ENCODE measurements around the gene PPP3R1.

Gene PPP3R1

DNA sequence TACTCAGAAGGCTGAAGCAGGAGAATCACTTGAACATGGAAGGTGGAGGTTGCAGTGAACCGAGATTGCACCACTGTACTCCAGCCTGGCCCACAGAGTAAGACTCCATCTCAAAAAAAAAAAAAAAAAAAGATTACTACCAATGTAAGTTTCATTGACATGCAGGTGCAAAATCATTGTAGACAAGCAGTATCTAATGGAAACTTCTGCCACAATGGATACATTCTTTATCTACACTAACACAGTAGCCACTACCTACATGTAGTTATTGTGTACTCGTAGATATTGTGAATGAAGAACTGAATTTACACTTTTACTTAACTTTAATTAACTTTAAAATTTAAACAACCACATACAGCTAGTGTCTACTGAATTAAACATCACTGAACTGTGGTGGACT is 10.6 kb downstream of the PPP3R1 start:
- peaks cover 79% of the 10 kb centered on the region for H3K4me1 ChIP-seq (ENCODE audit: insufficient read depth, low read length)
- H3K27me3 ChIP-seq (ENCODE audit: control insufficient read depth in 1 of 2, insufficient read depth in 2 of 2, low read length in 2 of 2), result no peaks in the 10 kb centered on the region
- H3K4me3 ChIP-seq (ENCODE audit: low read depth in 1 of 2, low read length in 2 of 2), result no peak overlapping the region
- H3K27ac ChIP-seq (ENCODE audit: low read depth, low read length), result no peak overlapping the region
- no peak overlapping the region for H3K9ac ChIP-seq (ENCODE audit: low read length)
- no peaks in the 10 kb centered on the region for H3K9me3 ChIP-seq (ENCODE audit: low read length)
- H3K36me3 ChIP-seq (ENCODE audit: insufficient read depth, low read length), result no peaks in the 10 kb centered on the region

DNA sequence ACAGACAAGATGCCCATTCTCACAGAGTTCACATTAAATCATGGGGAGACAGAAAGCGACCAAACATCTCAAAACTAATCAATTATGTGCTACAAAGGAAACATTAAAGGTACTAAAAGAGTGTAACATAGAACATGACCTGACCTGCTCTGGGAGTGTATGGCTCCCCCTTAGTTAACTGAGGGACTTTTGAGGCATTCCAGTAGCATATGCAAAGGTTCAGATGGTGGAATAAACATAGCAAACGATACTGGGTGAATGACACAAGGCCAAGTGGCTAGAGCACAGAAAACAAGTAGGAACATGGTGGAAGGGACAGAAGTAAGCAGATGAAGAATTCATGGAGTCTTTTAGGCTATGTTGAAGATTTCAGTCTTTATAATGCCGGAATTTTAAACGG is 11.9 kb downstream of the PPP3R1 start:
- Histone ChIP-seq H3K27ac (ENCODE audit: low read depth, low read length) (no peak overlapping the region), H3K4me1 (ENCODE audit: insufficient read depth, low read length) (peaks cover 79% of the 10 kb centered on the region)

DNA sequence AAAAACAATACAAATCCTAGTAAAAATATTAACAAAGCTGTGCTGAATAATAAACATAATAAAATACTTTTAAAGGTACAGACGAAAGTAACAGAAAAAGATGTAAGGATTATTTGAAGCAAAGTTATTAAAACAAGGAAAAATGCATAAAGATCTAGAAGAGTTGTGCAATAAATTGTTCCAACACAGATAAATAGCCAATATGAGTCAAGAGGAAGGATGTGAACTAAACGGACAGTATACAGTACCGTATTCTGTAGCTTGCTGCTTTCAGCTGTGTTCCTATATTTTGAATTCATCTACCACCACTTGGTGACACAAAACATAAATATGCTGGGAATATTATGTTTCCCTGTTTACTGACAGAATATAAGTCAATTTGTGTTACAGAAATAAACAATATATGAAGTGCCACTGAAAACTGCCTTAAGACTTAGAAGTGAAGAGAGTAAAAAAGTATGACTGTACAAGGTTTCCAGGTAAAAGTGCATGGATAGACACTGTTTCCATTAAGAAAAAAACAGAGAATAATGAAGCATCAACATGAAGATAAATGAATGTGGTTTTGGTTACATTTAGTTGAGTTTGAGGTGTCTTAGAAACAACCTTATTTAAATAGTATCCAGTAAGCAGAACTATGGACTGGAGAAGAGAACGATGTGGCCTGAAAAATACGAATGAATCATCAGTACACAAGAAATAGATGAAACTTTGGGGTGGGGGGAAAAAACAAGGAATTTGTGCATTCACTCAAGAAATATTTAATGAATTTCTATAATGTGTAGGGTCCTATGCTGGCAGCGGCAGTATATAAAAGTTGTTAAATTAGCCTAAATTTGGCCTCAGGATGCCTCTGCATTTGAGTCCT is 13.1 kb downstream of the PPP3R1 start:
- Histone ChIP-seq H3K4me3 (ENCODE audit: low read depth in 1 of 2, low read length in 2 of 2) (no peak overlapping the region), H3K27me3 (ENCODE audit: control insufficient read depth in 1 of 2, insufficient read depth in 2 of 2, low read length in 2 of 2) (no peaks in the 10 kb centered on the region), H3K9ac (ENCODE audit: low read length) (no peak overlapping the region), H3K4me1 (ENCODE audit: insufficient read depth, low read length) (peaks cover 68% of the 10 kb centered on the region), H3K9me3 (ENCODE audit: low read length) (no peaks in the 10 kb centered on the region), H3K27ac (ENCODE audit: low read depth, low read length) (peak overlapping the region; percentile 59), H3K36me3 (ENCODE audit: insufficient read depth, low read length) (no peaks in the 10 kb centered on the region)

More for the DNA sequence above, 11.9 kb downstream of the PPP3R1 start:
- no peak overlapping the region for H3K9ac ChIP-seq (ENCODE audit: low read length)
- H3K9me3 ChIP-seq (ENCODE audit: low read length), result no peaks in the 10 kb centered on the region
- no peak overlapping the region for H3K4me3 ChIP-seq (ENCODE audit: low read depth in 1 of 2, low read length in 2 of 2)
- H3K27me3 ChIP-seq (ENCODE audit: control insufficient read depth in 1 of 2, insufficient read depth in 2 of 2, low read length in 2 of 2), result no peaks in the 10 kb centered on the region
- H3K36me3 ChIP-seq (ENCODE audit: insufficient read depth, low read length), result no peaks in the 10 kb centered on the region

DNA sequence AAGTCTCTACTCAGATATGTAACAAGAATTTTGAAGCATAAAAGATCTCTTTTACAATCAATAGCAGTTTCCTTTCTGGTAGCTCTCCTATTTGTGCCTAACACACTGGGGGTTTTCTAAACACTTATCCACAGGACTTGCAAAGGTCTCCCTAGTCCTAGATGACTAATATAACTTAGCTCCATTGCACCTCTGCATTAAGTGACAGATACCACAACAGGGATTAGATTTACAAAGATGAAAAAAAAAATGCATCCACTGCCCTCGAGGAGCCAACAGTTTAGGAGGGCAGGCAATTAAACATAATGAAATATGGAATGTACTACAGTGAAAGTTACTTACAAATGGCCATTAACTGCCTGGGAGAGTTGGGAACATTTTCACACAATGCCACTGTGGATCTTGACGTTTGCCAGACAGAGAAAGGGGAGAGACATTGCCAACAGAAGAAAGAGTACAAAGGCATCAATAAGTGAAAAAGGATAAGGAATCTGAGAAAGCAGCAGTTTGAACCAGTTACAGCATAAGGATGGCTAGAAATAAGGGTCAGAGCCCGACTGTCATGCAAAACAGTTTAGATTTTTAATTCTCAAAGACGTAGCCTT is 14.3 kb downstream of the PPP3R1 start:
- Histone ChIP-seq H3K4me3 (ENCODE audit: low read depth in 1 of 2, low read length in 2 of 2) (no peak overlapping the region), H3K9ac (ENCODE audit: low read length) (no peak overlapping the region), H3K9me3 (ENCODE audit: low read length) (no peaks in the 10 kb centered on the region), H3K36me3 (ENCODE audit: insufficient read depth, low read length) (no peaks in the 10 kb centered on the region), H3K4me1 (ENCODE audit: insufficient read depth, low read length) (peaks cover 62% of the 10 kb centered on the region), H3K27ac (ENCODE audit: low read depth, low read length) (peak overlapping the region; percentile 59), H3K27me3 (ENCODE audit: control insufficient read depth in 1 of 2, insufficient read depth in 2 of 2, low read length in 2 of 2) (no peaks in the 10 kb centered on the region)

DNA sequence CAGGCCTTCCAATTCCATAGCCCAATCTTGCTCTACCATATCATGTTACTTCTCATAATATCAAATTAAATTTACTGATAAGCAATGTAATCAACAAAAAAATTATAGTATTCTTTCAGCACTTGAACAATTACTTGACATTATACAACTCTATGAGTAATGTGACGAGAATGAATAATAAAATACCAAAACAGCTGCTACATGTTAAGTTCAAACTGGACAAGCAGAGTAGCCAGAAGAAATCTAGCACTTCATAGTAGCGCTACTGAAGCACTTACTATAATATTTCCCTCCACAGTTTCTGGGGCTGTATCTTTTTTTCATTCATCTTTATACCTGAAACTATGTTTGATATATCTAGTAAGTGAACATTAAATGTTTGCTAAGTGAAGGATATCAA is 14.9 kb downstream of the PPP3R1 start:
- no peaks in the 10 kb centered on the region for H3K27me3 ChIP-seq (ENCODE audit: control insufficient read depth in 1 of 2, insufficient read depth in 2 of 2, low read length in 2 of 2)

DNA sequence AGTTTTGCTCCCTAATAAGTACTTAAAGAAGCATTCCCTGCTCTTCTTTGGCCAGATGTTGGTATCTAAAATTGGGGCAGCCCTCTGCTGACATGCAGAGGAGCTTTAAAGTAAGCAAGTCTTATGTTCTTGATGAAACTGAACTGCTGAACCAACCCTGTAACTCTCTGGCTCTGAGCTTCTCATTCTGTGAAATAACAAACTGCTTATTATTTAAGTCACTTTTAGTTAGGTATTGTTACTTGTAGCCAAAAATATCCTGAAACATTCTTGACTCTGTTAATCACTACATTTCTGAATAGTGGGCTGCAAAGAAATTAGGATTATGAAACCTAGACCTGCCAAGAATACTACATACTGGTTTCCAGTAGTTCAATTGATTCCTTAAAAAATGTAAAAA is 15.5 kb downstream of the PPP3R1 start:
- no peak overlapping the region for H3K9ac ChIP-seq (ENCODE audit: low read length)
- H3K9me3 ChIP-seq (ENCODE audit: low read length), result no peaks in the 10 kb centered on the region
- H3K4me1 ChIP-seq (ENCODE audit: insufficient read depth, low read length), result peaks cover 55% of the 10 kb centered on the region
- no peaks in the 10 kb centered on the region for H3K36me3 ChIP-seq (ENCODE audit: insufficient read depth, low read length)
- no peak overlapping the region for H3K4me3 ChIP-seq (ENCODE audit: low read depth in 1 of 2, low read length in 2 of 2)
- H3K27ac ChIP-seq (ENCODE audit: low read depth, low read length), result peak overlapping the region; percentile 41
- H3K27me3 ChIP-seq (ENCODE audit: control insufficient read depth in 1 of 2, insufficient read depth in 2 of 2, low read length in 2 of 2), result no peaks in the 10 kb centered on the region

More for the DNA sequence above, 14.9 kb downstream of the PPP3R1 start:
- no peak overlapping the region for H3K4me3 ChIP-seq (ENCODE audit: low read depth in 1 of 2, low read length in 2 of 2)
- H3K9me3 ChIP-seq (ENCODE audit: low read length), result no peaks in the 10 kb centered on the region
- H3K36me3 ChIP-seq (ENCODE audit: insufficient read depth, low read length), result no peaks in the 10 kb centered on the region
- H3K4me1 ChIP-seq (ENCODE audit: insufficient read depth, low read length), result peaks cover 59% of the 10 kb centered on the region
- H3K9ac ChIP-seq (ENCODE audit: low read length), result no peak overlapping the region
- no peak overlapping the region for H3K27ac ChIP-seq (ENCODE audit: low read depth, low read length)

DNA sequence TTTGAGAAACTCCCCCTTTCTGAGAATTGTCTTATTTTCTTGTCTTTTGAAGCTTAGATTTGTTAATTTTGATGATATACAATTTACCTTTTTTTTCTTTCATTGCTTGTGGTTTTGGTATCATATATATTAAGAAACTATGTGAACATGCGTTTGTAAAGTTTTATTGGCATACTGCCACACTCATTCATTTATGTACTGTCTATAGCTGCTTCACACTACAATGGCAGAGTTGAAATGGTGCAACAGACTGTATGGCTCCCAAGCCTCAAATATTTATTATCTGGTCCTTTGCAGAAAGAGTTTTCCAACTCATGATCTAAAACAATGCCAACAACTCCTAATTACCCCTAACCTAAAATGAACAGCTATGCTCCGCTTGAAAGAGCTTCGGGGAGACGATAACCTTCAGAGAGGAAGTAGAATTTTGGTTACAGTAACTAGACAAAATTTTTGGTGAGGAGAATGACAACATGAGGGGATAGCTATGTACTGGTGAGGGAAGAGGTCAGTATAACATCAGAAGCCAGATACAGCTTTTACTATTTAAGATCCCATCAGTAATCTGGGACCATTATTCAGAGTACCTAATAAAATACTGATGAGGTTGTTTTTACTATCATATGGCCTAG is 16.1 kb downstream of the PPP3R1 start:
- H3K4me1 ChIP-seq (ENCODE audit: insufficient read depth, low read length), result peaks cover 61% of the 10 kb centered on the region

DNA sequence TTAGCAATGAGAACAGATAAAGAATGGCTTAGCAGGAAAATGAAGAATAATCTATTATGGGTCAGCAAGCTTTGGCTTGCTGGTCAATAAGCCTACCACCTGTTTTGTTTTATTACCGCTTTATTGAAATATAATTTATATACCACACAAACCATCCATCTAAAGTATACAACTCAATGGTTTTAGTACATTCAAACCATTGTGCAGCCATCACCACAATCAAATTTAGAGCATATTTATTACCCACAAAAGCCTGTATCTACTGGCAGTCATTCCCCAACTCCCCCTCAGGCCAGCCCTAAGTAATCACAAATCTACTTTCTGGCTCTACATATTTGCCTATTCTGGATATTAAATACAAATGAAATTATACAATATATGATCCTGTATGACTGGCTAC is 17.2 kb downstream of the PPP3R1 start:
- no peaks in the 10 kb centered on the region for H3K27me3 ChIP-seq (ENCODE audit: control insufficient read depth in 1 of 2, insufficient read depth in 2 of 2, low read length in 2 of 2)
- H3K9me3 ChIP-seq (ENCODE audit: low read length), result no peaks in the 10 kb centered on the region
- no peaks in the 10 kb centered on the region for H3K36me3 ChIP-seq (ENCODE audit: insufficient read depth, low read length)
- no peak overlapping the region for H3K27ac ChIP-seq (ENCODE audit: low read depth, low read length)
- H3K4me1 ChIP-seq (ENCODE audit: insufficient read depth, low read length), result peaks cover 61% of the 10 kb centered on the region
- H3K4me3 ChIP-seq (ENCODE audit: low read depth in 1 of 2, low read length in 2 of 2), result no peak overlapping the region
- no peak overlapping the region for H3K9ac ChIP-seq (ENCODE audit: low read length)

More for the DNA sequence above, 16.1 kb downstream of the PPP3R1 start:
- no peaks in the 10 kb centered on the region for H3K27me3 ChIP-seq (ENCODE audit: control insufficient read depth in 1 of 2, insufficient read depth in 2 of 2, low read length in 2 of 2)
- peak overlapping the region; percentile 41 for H3K27ac ChIP-seq (ENCODE audit: low read depth, low read length)
- no peaks in the 10 kb centered on the region for H3K36me3 ChIP-seq (ENCODE audit: insufficient read depth, low read length)
- no peaks in the 10 kb centered on the region for H3K9me3 ChIP-seq (ENCODE audit: low read length)
- H3K9ac ChIP-seq (ENCODE audit: low read length), result no peak overlapping the region
- H3K4me3 ChIP-seq (ENCODE audit: low read depth in 1 of 2, low read length in 2 of 2), result no peak overlapping the region

DNA sequence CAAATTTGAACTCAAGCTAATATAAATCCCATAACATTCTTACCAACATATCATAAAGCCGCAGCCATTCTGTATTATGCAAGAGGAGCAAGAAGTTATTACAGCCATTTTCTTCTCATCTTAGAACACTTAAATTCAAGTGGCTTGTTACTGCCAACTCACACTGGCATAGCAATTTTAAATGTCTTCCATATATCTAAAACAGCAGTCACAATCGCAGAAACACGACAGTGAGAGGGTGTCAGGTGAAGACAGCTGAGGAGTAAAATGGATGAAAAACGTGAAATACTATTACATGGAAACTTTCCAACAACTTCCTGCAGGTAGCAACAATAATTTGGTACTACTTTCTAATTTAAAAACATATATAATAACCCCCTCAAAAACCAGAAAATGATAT is 17.9 kb downstream of the PPP3R1 start:
- no peaks in the 10 kb centered on the region for H3K9me3 ChIP-seq (ENCODE audit: low read length)
- H3K4me1 ChIP-seq (ENCODE audit: insufficient read depth, low read length), result peaks cover 57% of the 10 kb centered on the region
- no peaks in the 10 kb centered on the region for H3K27me3 ChIP-seq (ENCODE audit: control insufficient read depth in 1 of 2, insufficient read depth in 2 of 2, low read length in 2 of 2)
- H3K36me3 ChIP-seq (ENCODE audit: insufficient read depth, low read length), result no peaks in the 10 kb centered on the region
- H3K27ac ChIP-seq (ENCODE audit: low read depth, low read length), result no peak overlapping the region
- no peak overlapping the region for H3K4me3 ChIP-seq (ENCODE audit: low read depth in 1 of 2, low read length in 2 of 2)
- no peak overlapping the region for H3K9ac ChIP-seq (ENCODE audit: low read length)

DNA sequence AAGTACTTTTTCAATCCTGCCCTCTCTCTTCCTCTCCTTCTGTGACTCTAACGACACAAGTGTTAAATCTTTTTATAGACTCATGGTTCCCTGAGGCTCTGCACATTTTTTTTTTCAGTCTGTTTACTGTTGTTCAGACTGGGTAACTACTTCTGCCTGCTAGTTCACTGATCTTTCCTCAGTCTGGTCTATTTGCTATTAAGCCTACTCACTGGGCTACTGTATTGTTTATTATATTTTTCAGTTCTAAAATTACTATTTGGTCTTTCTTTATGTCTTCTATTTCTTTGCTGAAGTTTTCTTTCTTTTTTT is 21.3 kb downstream of the PPP3R1 start:
- H3K4me3 ChIP-seq (ENCODE audit: low read depth in 1 of 2, low read length in 2 of 2), result no peak overlapping the region

DNA sequence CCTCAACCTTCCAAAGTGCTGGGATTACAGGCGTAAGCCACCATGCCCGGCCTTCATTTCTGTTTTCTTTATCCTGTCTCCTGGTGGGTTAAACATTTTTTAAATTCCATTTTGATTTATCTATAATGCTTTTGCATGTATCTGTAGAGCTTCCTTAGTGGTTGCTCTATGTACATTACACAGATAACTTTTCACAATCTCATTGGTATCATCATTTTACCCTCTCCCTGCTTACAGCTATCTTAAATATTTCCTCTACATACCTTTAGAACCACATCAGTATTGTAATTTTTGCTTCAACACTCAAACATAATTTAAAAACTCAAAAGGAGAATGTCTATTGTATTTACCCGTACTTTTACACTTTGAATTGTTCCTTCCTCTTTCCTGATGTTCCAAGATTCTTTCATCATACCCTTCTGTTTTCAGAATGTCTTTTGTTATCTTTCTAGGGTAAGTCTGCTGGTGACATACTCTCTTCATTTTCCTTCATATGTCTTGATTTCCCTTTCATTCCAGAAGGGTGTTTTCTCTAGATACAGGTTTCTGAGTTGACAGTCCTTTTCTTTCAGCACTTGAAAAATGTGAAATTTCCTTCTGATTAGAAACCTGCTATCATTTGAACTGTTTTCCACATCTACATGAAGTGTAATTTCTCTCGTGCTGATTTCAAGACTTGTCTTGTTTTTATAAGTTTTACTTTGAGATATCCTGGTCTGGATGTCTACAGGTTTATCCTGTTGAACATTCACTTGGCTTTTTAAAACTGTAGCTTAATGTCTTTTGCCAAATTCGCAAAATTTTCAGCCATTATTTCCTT is 21.9 kb downstream of the PPP3R1 start:
- Histone ChIP-seq H3K27me3 (ENCODE audit: control insufficient read depth in 1 of 2, insufficient read depth in 2 of 2, low read length in 2 of 2) (no peaks in the 10 kb centered on the region), H3K4me1 (ENCODE audit: insufficient read depth, low read length) (peaks cover 36% of the 10 kb centered on the region), H3K9ac (ENCODE audit: low read length) (no peak overlapping the region), H3K4me3 (ENCODE audit: low read depth in 1 of 2, low read length in 2 of 2) (no peak overlapping the region), H3K27ac (ENCODE audit: low read depth, low read length) (no peak overlapping the region), H3K9me3 (ENCODE audit: low read length) (no peaks in the 10 kb centered on the region), H3K36me3 (ENCODE audit: insufficient read depth, low read length) (no peaks in the 10 kb centered on the region)

More for the DNA sequence above, 21.3 kb downstream of the PPP3R1 start:
- no peak overlapping the region for H3K9ac ChIP-seq (ENCODE audit: low read length)
- H3K4me1 ChIP-seq (ENCODE audit: insufficient read depth, low read length), result peaks cover 36% of the 10 kb centered on the region
- no peaks in the 10 kb centered on the region for H3K36me3 ChIP-seq (ENCODE audit: insufficient read depth, low read length)
- H3K27ac ChIP-seq (ENCODE audit: low read depth, low read length), result no peak overlapping the region
- no peaks in the 10 kb centered on the region for H3K27me3 ChIP-seq (ENCODE audit: control insufficient read depth in 1 of 2, insufficient read depth in 2 of 2, low read length in 2 of 2)
- H3K9me3 ChIP-seq (ENCODE audit: low read length), result no peaks in the 10 kb centered on the region

Measured in muscle layer of colon (tissue), 2 donors.